Measurements from ENCODE around the gene TASP1.
"Not testable (repeated sequence)": the region's sequence is repeated elsewhere in the genome, so short reads cannot be mapped to it uniquely, and the experiment has no call there.

DNA sequence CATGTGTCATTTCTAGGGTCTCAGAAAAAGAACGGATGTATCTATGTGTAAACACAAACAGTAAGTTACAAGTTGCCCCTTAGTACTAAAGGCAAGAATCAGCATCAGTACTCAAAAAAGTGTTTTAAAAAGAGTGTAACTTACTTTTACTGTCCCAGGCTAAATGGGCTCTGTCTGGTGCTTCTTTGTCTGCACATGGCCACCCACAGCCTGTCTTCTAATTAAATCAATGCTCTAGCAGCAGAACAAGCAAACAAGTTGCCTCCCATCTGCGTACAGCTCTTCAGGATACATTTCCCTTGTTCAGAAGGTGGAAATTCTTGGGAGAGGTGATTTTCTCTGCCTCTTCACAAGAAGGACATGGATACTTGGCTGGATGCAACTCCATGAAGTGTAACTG, 22.0 kb downstream of the TASP1 start:
- TF ChIP-seq, protein P1, sequence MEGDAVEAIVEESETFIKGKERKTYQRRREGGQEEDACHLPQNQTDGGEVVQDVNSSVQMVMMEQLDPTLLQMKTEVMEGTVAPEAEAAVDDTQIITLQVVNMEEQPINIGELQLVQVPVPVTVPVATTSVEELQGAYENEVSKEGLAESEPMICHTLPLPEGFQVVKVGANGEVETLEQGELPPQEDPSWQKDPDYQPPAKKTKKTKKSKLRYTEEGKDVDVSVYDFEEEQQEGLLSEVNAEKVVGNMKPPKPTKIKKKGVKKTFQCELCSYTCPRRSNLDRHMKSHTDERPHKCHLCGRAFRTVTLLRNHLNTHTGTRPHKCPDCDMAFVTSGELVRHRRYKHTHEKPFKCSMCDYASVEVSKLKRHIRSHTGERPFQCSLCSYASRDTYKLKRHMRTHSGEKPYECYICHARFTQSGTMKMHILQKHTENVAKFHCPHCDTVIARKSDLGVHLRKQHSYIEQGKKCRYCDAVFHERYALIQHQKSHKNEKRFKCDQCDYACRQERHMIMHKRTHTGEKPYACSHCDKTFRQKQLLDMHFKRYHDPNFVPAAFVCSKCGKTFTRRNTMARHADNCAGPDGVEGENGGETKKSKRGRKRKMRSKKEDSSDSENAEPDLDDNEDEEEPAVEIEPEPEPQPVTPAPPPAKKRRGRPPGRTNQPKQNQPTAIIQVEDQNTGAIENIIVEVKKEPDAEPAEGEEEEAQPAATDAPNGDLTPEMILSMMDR (IDR thresholded peaks at IDR 0.05) = not testable (repeated sequence)
- TF ChIP-seq POLR2A (IDR thresholded peaks at IDR 0.05) = not testable (repeated sequence)
